ENCODE measurements around the gene PPARA.

The PPARA gene

GRCh38 chr22:46114518-46115387 lies 35.6 kb upstream of the PPARA start:
- no peak for DNase-seq

GRCh38 chr22:46115388-46115678 lies 35.0 kb upstream of the PPARA start:
- DNase-seq = no peak

- DNase-seq = no peak
Observed at GRCh38 chr22:46115755-46116490, 34.4 kb upstream of the PPARA start.

GRCh38 chr22:46116491-46116958 lies 33.8 kb upstream of the PPARA start:
- DNase-seq = no peak

GRCh38 chr22:46117206-46118199 lies 32.8 kb upstream of the PPARA start:
- no peak for DNase-seq

- DNase-seq = no peak
Observed at GRCh38 chr22:46119093-46119728, 31.1 kb upstream of the PPARA start.

- DNase-seq = no peak
Observed at GRCh38 chr22:46119729-46120419, 30.5 kb upstream of the PPARA start.

- DNase-seq = no peak
Observed at GRCh38 chr22:46120420-46120737, 29.9 kb upstream of the PPARA start.

GRCh38 chr22:46121079-46121478 lies 29.2 kb upstream of the PPARA start:
- no peak for DNase-seq

GRCh38 chr22:46121523-46122287 lies 28.6 kb upstream of the PPARA start:
- no peak for DNase-seq

- DNase-seq = no peak
Observed at GRCh38 chr22:46122511-46122971, 27.8 kb upstream of the PPARA start.

GRCh38 chr22:46122980-46123693 lies 27.2 kb upstream of the PPARA start:
- no peak for DNase-seq

GRCh38 chr22:46123694-46124382 lies 26.5 kb upstream of the PPARA start:
- no peak for DNase-seq

GRCh38 chr22:46124383-46125144 lies 25.8 kb upstream of the PPARA start:
- DNase-seq = no peak

GRCh38 chr22:46125311-46125710 lies 25.0 kb upstream of the PPARA start:
- no peak for DNase-seq

GRCh38 chr22:46125816-46126765 lies 24.2 kb upstream of the PPARA start:
- DNase-seq = no peak

- DNase-seq = no peak
Observed at GRCh38 chr22:46126853-46127385, 23.4 kb upstream of the PPARA start.

GRCh38 chr22:46127556-46127955 lies 22.8 kb upstream of the PPARA start:
- no peak for DNase-seq

Data from NCI-H1092 treated with DMSO at 0.1 percent for 48 hours (cell line).